Urinary bladder (tissue), 4 donors: Measurements from ENCODE around the gene MANBA. TPM values are rescaled to one million over a fixed set of nuclear protein-coding genes. Genes with fewer than 3 reads are reported as not detected.
"Not testable (repeated sequence)": the region's sequence is repeated elsewhere in the genome, so short reads cannot be mapped to it uniquely, and the experiment has no call there.

Source experiments
- DNase-seq: peaks from one replicate; pipeline ENCODE4 v3.0.0-alpha.2; 2015; ENCODE audit errors: extremely low spot score
- H3K27ac ChIP-seq: one replicate; pipeline ENCODE4 v1.5.1; 2013; ENCODE audit warnings: low read depth, mild to moderate bottlenecking, moderate library complexity
- H3K36me3 ChIP-seq: one replicate; pipeline ENCODE4 v1.6.1; 2013; ENCODE audit warnings: mild to moderate bottlenecking, moderate library complexity; ENCODE audit not compliant: insufficient read depth
- H3K4me1 ChIP-seq: one replicate; pipeline ENCODE4 v1.6.1; 2013; ENCODE audit warnings: mild to moderate bottlenecking, moderate library complexity; ENCODE audit not compliant: insufficient read depth
- H3K4me3 ChIP-seq: one replicate; pipeline ENCODE4 v1.5.1; 2013; ENCODE audit warnings: low read depth, low read length
- WGBS: extraction: QIAGEN DNeasy Blood & Tissue Kit; methylation state at CpG from one replicate; pipeline ENCODE4 v1.1.7; 2013; 5-methylcytosine and 5-hydroxymethylcytosine counted together
- polyA plus RNA-seq: library from polyadenylated mRNA; stranded (reverse); fragments of 200-250 nt; gene quantifications from one replicate; pipeline ENCODE4 v1.2.3, GENCODE V29; 2013
- total RNA-seq: library from RNA; depleted of rRNA; stranded (reverse); fragments of >200 nt; gene quantifications from one replicate; pipeline ENCODE4 v1.2.3, GENCODE V29; 2014
- donor health status: healthy with polysubstance abuse.
- donor health status: healthy.

Gene MANBA
- total and polyA plus RNA-seq, 2 donors = 23.3 to 62.2 TPM

GRCh38 chr4:102625232-102625930, 135.4 kb downstream of the MANBA start:
- H3K4me1 ChIP-seq = no peaks in the 10 kb centered on the region
- H3K36me3 ChIP-seq = no peaks in the 10 kb centered on the region
- H3K27ac ChIP-seq = no peak overlapping the region
- 73% methylated on average over 3 of the region's 3 CpGs for WGBS
- no peak overlapping the region for H3K4me3 ChIP-seq
- DNase-seq = no peak

- 79% methylated on average over 4 of the region's 4 CpGs for WGBS
- DNase-seq = no peak
- no peak overlapping the region for H3K27ac ChIP-seq
- no peak overlapping the region for H3K4me3 ChIP-seq
- H3K36me3 ChIP-seq = no peaks in the 10 kb centered on the region
- H3K4me1 ChIP-seq = no peaks in the 10 kb centered on the region
Measured at GRCh38 chr4:102624505-102624904, 136.3 kb downstream of the MANBA start.

GRCh38 chr4:102623622-102624021, 137.1 kb downstream of the MANBA start:
- Histone ChIP-seq H3K4me1 (no peaks in the 10 kb centered on the region), H3K27ac (no peak overlapping the region), H3K36me3 (no peaks in the 10 kb centered on the region), H3K4me3 (no peak overlapping the region)
- 60% methylated on average over 5 of the region's 5 CpGs for WGBS
- DNase-seq = no peak

- H3K27ac ChIP-seq = no peak overlapping the region
- H3K4me1 ChIP-seq = no peaks in the 10 kb centered on the region
- H3K4me3 ChIP-seq = no peak overlapping the region
- no peaks in the 10 kb centered on the region for H3K36me3 ChIP-seq
- 77% methylated on average over 8 of the region's 8 CpGs for WGBS
- DNase-seq = peak; percentile 35
Measured at GRCh38 chr4:102620697-102621497, 139.9 kb downstream of the MANBA start.

- not testable (repeated sequence) for DNase-seq, H3K4me3 ChIP-seq, H3K36me3 ChIP-seq, H3K27ac ChIP-seq, H3K4me1 ChIP-seq
- WGBS = 70% methylated on average over 4 of the region's 4 CpGs
Measured at GRCh38 chr4:102619776-102620631, 140.8 kb downstream of the MANBA start.

GRCh38 chr4:102619021-102619420, 141.7 kb downstream of the MANBA start:
- not testable (repeated sequence) for H3K4me3 ChIP-seq, H3K27ac ChIP-seq, DNase-seq, H3K4me1 ChIP-seq, H3K36me3 ChIP-seq
- 68% methylated on average over 9 of the region's 9 CpGs for WGBS

- peaks cover 5% of the 10 kb centered on the region for H3K36me3 ChIP-seq
- DNase-seq = peak; percentile 45
- 50% methylated on average over 9 of the region's 9 CpGs for WGBS
Measured at GRCh38 chr4:102616636-102617035, 144.1 kb downstream of the MANBA start.

GRCh38 chr4:102614801-102615200, 146.0 kb downstream of the MANBA start:
- H3K4me3 ChIP-seq = no peak overlapping the region
- 77% methylated on average over 9 of the region's 9 CpGs for WGBS
- H3K27ac ChIP-seq = no peak overlapping the region
- no peaks in the 10 kb centered on the region for H3K4me1 ChIP-seq
- peaks cover 10% of the 10 kb centered on the region for H3K36me3 ChIP-seq
- DNase-seq = no peak

More at GRCh38 chr4:102616636-102617035, 144.1 kb downstream of the MANBA start:
- Histone ChIP-seq H3K4me3 (no peak overlapping the region), H3K27ac (no peak overlapping the region), H3K4me1 (no peaks in the 10 kb centered on the region)

- H3K36me3 ChIP-seq = peaks cover 13% of the 10 kb centered on the region
- peak; percentile 21 for DNase-seq
- WGBS = 67% methylated on average over 11 of the region's 11 CpGs
- peak overlapping the region; percentile 81 for H3K27ac ChIP-seq
- no peak overlapping the region for H3K4me3 ChIP-seq
- H3K4me1 ChIP-seq = no peaks in the 10 kb centered on the region
Measured at GRCh38 chr4:102612824-102613366, 147.9 kb downstream of the MANBA start.

GRCh38 chr4:102612210-102612609, 148.6 kb downstream of the MANBA start:
- H3K27ac ChIP-seq = peak overlapping the region; percentile 81
- no peaks in the 10 kb centered on the region for H3K4me1 ChIP-seq
- WGBS = 80% methylated on average over 2 of the region's 2 CpGs
- peaks cover 14% of the 10 kb centered on the region for H3K36me3 ChIP-seq
- no peak overlapping the region for H3K4me3 ChIP-seq
- peak; percentile 25 for DNase-seq

- Histone ChIP-seq H3K27ac (no peak overlapping the region), H3K36me3 (peaks cover 17% of the 10 kb centered on the region), H3K4me3 (no peak overlapping the region), H3K4me1 (no peaks in the 10 kb centered on the region)
- no peak for DNase-seq
- 86% methylated on average over 3 of the region's 3 CpGs for WGBS
Measured at GRCh38 chr4:102610476-102610875, 150.3 kb downstream of the MANBA start.

- no peak overlapping the region for H3K27ac ChIP-seq
- H3K4me1 ChIP-seq = no peaks in the 10 kb centered on the region
- peaks cover 19% of the 10 kb centered on the region for H3K36me3 ChIP-seq
- no peak overlapping the region for H3K4me3 ChIP-seq
- DNase-seq = no peak
Measured at GRCh38 chr4:102610007-102610406, 150.8 kb downstream of the MANBA start.

- no peak overlapping the region for H3K4me3 ChIP-seq
- no peak for DNase-seq
- peaks cover 17% of the 10 kb centered on the region for H3K36me3 ChIP-seq
- 94% methylated on average over 1 of the region's 1 CpG for WGBS
- no peak overlapping the region for H3K27ac ChIP-seq
- H3K4me1 ChIP-seq = no peaks in the 10 kb centered on the region
Measured at GRCh38 chr4:102608190-102608589, 152.6 kb downstream of the MANBA start.
